Esophagus (tissue), 2 donors: ENCODE measurements around the gene SH2B2. TPM values are rescaled to one million over a fixed set of nuclear protein-coding genes. Genes with fewer than 3 reads are reported as not detected.
"Not testable (repeated sequence)": the region's sequence is repeated elsewhere in the genome, so short reads cannot be mapped to it uniquely, and the experiment has no call there.

Experiments used
- H3K27ac ChIP-seq, 2 donors: one replicate each; pipeline ENCODE4 v1.5.1; 2013; ENCODE audit warnings: low read depth in 2 of 2, mild to moderate bottlenecking in 2 of 2, inconsistent platforms in 1 of 2, low read length in 1 of 2, moderate library complexity in 1 of 2
- H3K27me3 ChIP-seq, 2 donors: one replicate each; pipeline ENCODE4 v1.6.1; 2013; ENCODE audit warnings: low read length in 2 of 2, control low read depth in 1 of 2, mild to moderate bottlenecking in 1 of 2; ENCODE audit not compliant: insufficient read depth in 2 of 2, control insufficient read depth in 1 of 2
- H3K36me3 ChIP-seq, 2 donors: one replicate each; pipeline ENCODE4 v1.6.1; 2013; ENCODE audit warnings: low read length in 1 of 2; ENCODE audit not compliant: control insufficient read depth in 2 of 2, insufficient read depth in 2 of 2
- H3K4me1 ChIP-seq, 2 donors: one replicate each; pipeline ENCODE4 v1.6.1; 2013; ENCODE audit warnings: low read length in 1 of 2; ENCODE audit not compliant: control insufficient read depth in 2 of 2, insufficient read depth in 2 of 2
- H3K4me3 ChIP-seq, 2 donors: one replicate each; pipeline ENCODE4 v1.5.1; 2013; ENCODE audit warnings: low read length in 2 of 2, mild to moderate bottlenecking in 2 of 2, low read depth in 1 of 2, moderate library complexity in 1 of 2
- H3K9me3 ChIP-seq, 2 donors: one replicate each; pipeline ENCODE4 v1.6.1; 2013; ENCODE audit warnings: mild to moderate bottlenecking in 2 of 2, low read depth in 1 of 2, low read length in 1 of 2, moderate library complexity in 1 of 2; ENCODE audit not compliant: control insufficient read depth in 2 of 2, insufficient read depth in 1 of 2
- WGBS, 2 donors: extraction: QIAGEN DNeasy Blood & Tissue Kit; methylation state at CpG; one replicate each; pipeline ENCODE4 v1.1.7; 2013; 5-methylcytosine and 5-hydroxymethylcytosine counted together
- polyA plus RNA-seq, 2 donors: library from polyadenylated mRNA; stranded (reverse); fragments of 200-250 nt; gene quantifications; one replicate each; pipeline ENCODE4 v1.2.3, GENCODE V29; 2013
- donor health status: healthy with polysubstance abuse.
- donor health status: Bipolar disorder and iron deficiency.

Gene SH2B2
- polyA plus RNA-seq, 2 donors: 1.0 to 1.4 TPM

GRCh38 chr7:102326157-102326889 is 39.7 kb downstream of the SH2B2 start:
- 78 to 82% methylated on average over 11 of the region's 11 CpGs for WGBS, 2 donors
- H3K27me3 ChIP-seq: no peaks in the 10 kb centered on the region
- H3K4me3 ChIP-seq: no peak overlapping the region
- peaks cover 0 to 2% of the 10 kb centered on the region in 2 donors for H3K9me3 ChIP-seq
- no peaks in the 10 kb centered on the region for H3K36me3 ChIP-seq
- H3K4me1 ChIP-seq: no peaks in the 10 kb centered on the region
- no peak overlapping the region for H3K27ac ChIP-seq

GRCh38 chr7:102327183-102327582 is 40.5 kb downstream of the SH2B2 start:
- H3K27me3 ChIP-seq, H3K9me3 ChIP-seq: not testable (repeated sequence)

GRCh38 chr7:102328863-102329262 is 42.2 kb downstream of the SH2B2 start:
- not testable (repeated sequence) for H3K27ac ChIP-seq, H3K27me3 ChIP-seq, H3K9me3 ChIP-seq, H3K4me1 ChIP-seq, H3K4me3 ChIP-seq, H3K36me3 ChIP-seq
- WGBS, 2 donors: 65 to 79% methylated on average over 3 to 4 of the region's 5 CpGs

More at GRCh38 chr7:102327183-102327582, 40.5 kb downstream of the SH2B2 start:
- H3K4me1 ChIP-seq, H3K4me3 ChIP-seq, H3K36me3 ChIP-seq, H3K27ac ChIP-seq: not testable (repeated sequence)
- WGBS, 2 donors: 72 to 80% methylated on average over 6 of the region's 6 CpGs

GRCh38 chr7:102329366-102329765 is 42.7 kb downstream of the SH2B2 start:
- not testable (repeated sequence) for H3K4me1 ChIP-seq, H3K27ac ChIP-seq, H3K27me3 ChIP-seq, H3K4me3 ChIP-seq, H3K36me3 ChIP-seq, H3K9me3 ChIP-seq
- WGBS, 2 donors: 67 to 75% methylated on average over 8 to 9 of the region's 9 CpGs

GRCh38 chr7:102330666-102331460 is 44.2 kb downstream of the SH2B2 start:
- H3K4me1 ChIP-seq, H3K36me3 ChIP-seq, H3K9me3 ChIP-seq, H3K4me3 ChIP-seq, H3K27ac ChIP-seq, H3K27me3 ChIP-seq: not testable (repeated sequence)
- 85 to 88% methylated on average over 8 of the region's 8 CpGs for WGBS, 2 donors

GRCh38 chr7:102335574-102335973 is 48.9 kb downstream of the SH2B2 start:
- H3K36me3 ChIP-seq, H3K9me3 ChIP-seq, H3K4me1 ChIP-seq, H3K27ac ChIP-seq, H3K4me3 ChIP-seq, H3K27me3 ChIP-seq: not testable (repeated sequence)
- 84 to 89% methylated on average over 7 of the region's 7 CpGs for WGBS, 2 donors

GRCh38 chr7:102337002-102337401 is 50.3 kb downstream of the SH2B2 start:
- no CpG with 5 or more reads among the region's 8 CpGs for WGBS, 2 donors
- H3K4me3 ChIP-seq, H3K9me3 ChIP-seq, H3K36me3 ChIP-seq, H3K27ac ChIP-seq, H3K4me1 ChIP-seq, H3K27me3 ChIP-seq: not testable (repeated sequence)

GRCh38 chr7:102337420-102337819 is 50.8 kb downstream of the SH2B2 start:
- not testable (repeated sequence) for H3K27ac ChIP-seq, H3K4me3 ChIP-seq, H3K9me3 ChIP-seq, H3K27me3 ChIP-seq, H3K4me1 ChIP-seq, H3K36me3 ChIP-seq
- WGBS, 2 donors: 68 to 74% methylated on average over 4 of the region's 4 CpGs

- not testable (repeated sequence) for H3K4me3 ChIP-seq, H3K27me3 ChIP-seq, H3K27ac ChIP-seq, H3K4me1 ChIP-seq, H3K9me3 ChIP-seq, H3K36me3 ChIP-seq
- 77 to 84% methylated on average over 5 of the region's 7 CpGs for WGBS, 2 donors
Observed at GRCh38 chr7:102340599-102341368, 54.1 kb downstream of the SH2B2 start.
